MCF 10A (cell line): Measurements from ENCODE around the gene LNX1. TPM values are rescaled to one million over a fixed set of nuclear protein-coding genes. Genes with fewer than 3 reads are reported as not detected.

Experiments used
- BruUV-seq: library from RNA; stranded (reverse); fragments of 400-500 nt; replicated peaks from 2 replicates; lab custom pipeline; 2021; lab: Mats Ljungman, UMichigan
- CTCF ChIA-PET: fragments of 300-600 bp; sonication (Branson Sonifier 250); formaldehyde crosslinking; extraction: SDS; loops from one replicate; lab custom pipeline; 2021; ENCODE audit warnings: antibody characterized with exemption, inconsistent platforms; lab: Yijun Ruan, JAX
- POLR2A ChIA-PET: fragments of 300-600, 350-650 bp; sonication (Branson Sonifier 250); formaldehyde crosslinking; extraction: SDS; loops from one replicate; lab custom pipeline; 2020; ENCODE audit warnings: antibody characterized with exemption, inconsistent platforms; lab: Yijun Ruan, JAX
- DNase-seq: peaks from one replicate; pipeline ENCODE4 v3.0.0-alpha.2; 2018; ENCODE audit not compliant: unreplicated experiment
- H3K27ac Mint-ChIP-seq: one replicate; pipeline ENCODE4 v1.8.0; 2022; ENCODE audit warnings: mild to moderate bottlenecking, low read depth, mixed read lengths; ENCODE audit not compliant: unreplicated experiment
- H3K27me3 Mint-ChIP-seq: one replicate; pipeline ENCODE4 v1.8.0; 2022; ENCODE audit warnings: mixed read lengths; ENCODE audit not compliant: insufficient read depth, unreplicated experiment
- H3K36me3 Mint-ChIP-seq: one replicate; pipeline ENCODE4 v1.8.0; 2022; ENCODE audit warnings: mild to moderate bottlenecking, moderate library complexity, mixed read lengths; ENCODE audit not compliant: insufficient read depth, unreplicated experiment
- H3K4me1 Mint-ChIP-seq: one replicate; pipeline ENCODE4 v1.8.0; 2022; ENCODE audit warnings: mixed read lengths; ENCODE audit not compliant: insufficient read depth, unreplicated experiment
- H3K4me3 Mint-ChIP-seq: one replicate; pipeline ENCODE4 v1.8.0; 2022; ENCODE audit warnings: mild to moderate bottlenecking, moderate library complexity, mixed read lengths; ENCODE audit not compliant: unreplicated experiment
- H3K9me3 Mint-ChIP-seq: one replicate; pipeline ENCODE4 v1.8.0; 2022; ENCODE audit warnings: mixed read lengths; ENCODE audit not compliant: unreplicated experiment
- intact Hi-C: fragments of 100-400 bp; cut with micrococcal nuclease; formaldehyde crosslinking; loops from 2 replicates; pipeline ENCODE4 v1.14.1; 2022
- total RNA-seq: library from RNA; stranded (reverse); gene quantifications from 2 replicates; pipeline ENCODE4 v1.2.3, GENCODE V29; 2022
- TF ChIP-seq, protein P1 (sequence below): fragments of 200-600 bp; IDR thresholded peaks from one replicate; pipeline ENCODE4 v1.8.0; 2022; ENCODE audit warnings: antibody characterized with exemption, mild to moderate bottlenecking; ENCODE audit not compliant: unreplicated experiment

The LNX1 gene
- total RNA-seq, 1 experiment from 2014 or later = not detected

DNA sequence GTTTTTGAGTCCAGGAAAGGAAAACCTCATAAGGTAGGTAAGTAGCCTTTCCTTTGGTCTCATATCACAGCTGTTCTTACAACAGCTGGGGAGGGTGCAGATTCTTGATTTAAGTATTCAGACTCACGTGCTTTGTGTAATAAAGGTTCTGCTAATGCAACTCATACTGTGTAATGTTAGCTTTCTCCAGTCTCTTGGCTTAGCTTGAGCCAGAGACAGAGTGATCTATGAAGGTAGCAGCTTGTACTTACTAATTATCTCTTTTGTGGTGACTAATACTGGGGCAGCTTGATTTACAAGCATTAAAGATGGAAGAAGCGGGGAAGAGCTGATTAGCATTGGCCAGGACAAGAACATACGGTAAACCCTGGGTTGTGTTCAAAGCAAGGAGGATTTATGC lies 80.3 kb downstream of the LNX1 start:
- TF ChIP-seq, protein P1, sequence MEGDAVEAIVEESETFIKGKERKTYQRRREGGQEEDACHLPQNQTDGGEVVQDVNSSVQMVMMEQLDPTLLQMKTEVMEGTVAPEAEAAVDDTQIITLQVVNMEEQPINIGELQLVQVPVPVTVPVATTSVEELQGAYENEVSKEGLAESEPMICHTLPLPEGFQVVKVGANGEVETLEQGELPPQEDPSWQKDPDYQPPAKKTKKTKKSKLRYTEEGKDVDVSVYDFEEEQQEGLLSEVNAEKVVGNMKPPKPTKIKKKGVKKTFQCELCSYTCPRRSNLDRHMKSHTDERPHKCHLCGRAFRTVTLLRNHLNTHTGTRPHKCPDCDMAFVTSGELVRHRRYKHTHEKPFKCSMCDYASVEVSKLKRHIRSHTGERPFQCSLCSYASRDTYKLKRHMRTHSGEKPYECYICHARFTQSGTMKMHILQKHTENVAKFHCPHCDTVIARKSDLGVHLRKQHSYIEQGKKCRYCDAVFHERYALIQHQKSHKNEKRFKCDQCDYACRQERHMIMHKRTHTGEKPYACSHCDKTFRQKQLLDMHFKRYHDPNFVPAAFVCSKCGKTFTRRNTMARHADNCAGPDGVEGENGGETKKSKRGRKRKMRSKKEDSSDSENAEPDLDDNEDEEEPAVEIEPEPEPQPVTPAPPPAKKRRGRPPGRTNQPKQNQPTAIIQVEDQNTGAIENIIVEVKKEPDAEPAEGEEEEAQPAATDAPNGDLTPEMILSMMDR = no peak
- no peaks in the 10 kb centered on the region for H3K27me3 Mint-ChIP-seq
- intact Hi-C loops = no loop called here

DNA sequence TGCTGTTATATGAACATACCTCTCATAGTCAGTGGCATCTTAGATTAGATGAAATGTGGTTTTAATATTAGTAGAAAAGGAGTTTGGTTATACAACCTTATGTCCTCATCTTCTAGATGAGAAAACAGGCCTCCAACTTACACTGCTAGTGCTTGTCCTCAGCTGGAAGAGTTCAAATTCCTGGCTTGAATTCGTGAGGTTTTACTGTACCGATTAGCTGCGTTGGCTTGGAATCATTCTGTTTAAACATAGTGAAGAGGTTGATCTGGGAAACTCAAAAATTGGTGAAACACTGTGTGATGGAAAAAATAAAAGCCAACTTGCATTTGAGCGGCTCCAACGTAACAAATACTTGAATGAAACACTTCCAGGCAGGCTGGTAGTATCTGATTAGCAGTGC lies 81.0 kb downstream of the LNX1 start:
- BruUV-seq = no TSS peak
- intact Hi-C loops = no loop called here
- Mint-ChIP-seq H3K4me3 (no peak overlapping the region), H3K9me3 (no peaks in the 10 kb centered on the region), H3K27ac (no peak overlapping the region), H3K4me1 (peaks cover 10% of the 10 kb centered on the region), H3K36me3 (no peaks in the 10 kb centered on the region), H3K27me3 (no peaks in the 10 kb centered on the region)
- ChIA-PET POLR2A (interaction anchor here (1.4 kb wide), 1 partner anchor 30 kb away, joined by 3 read pairs; no protein-coding TSS in a partner anchor), CTCF (interaction anchor here (1.5 kb wide), 1 partner anchor 36 kb away, joined by 3 read pairs; no protein-coding TSS in a partner anchor)
- DNase-seq = no peak
- TF ChIP-seq, protein P1 = no peak

More for the DNA sequence above, 80.3 kb downstream of the LNX1 start:
- no TSS peak for BruUV-seq
- ChIA-PET CTCF (interaction anchor here (0.7 to 1.5 kb wide), 6 partner anchors 8 to 293 kb away, joined by 3 to 5 read pairs (median 3); no protein-coding TSS in a partner anchor), POLR2A (interaction anchor here (0.7 to 1.4 kb wide), 2 partner anchors 30 to 46 kb away, joined by 3 read pairs; no protein-coding TSS in a partner anchor)
- H3K4me1 Mint-ChIP-seq = peaks cover 10% of the 10 kb centered on the region
- no peaks in the 10 kb centered on the region for H3K36me3 Mint-ChIP-seq
- H3K27ac Mint-ChIP-seq = no peak overlapping the region
- H3K4me3 Mint-ChIP-seq = no peak overlapping the region
- H3K9me3 Mint-ChIP-seq = no peaks in the 10 kb centered on the region
- DNase-seq = no peak

DNA sequence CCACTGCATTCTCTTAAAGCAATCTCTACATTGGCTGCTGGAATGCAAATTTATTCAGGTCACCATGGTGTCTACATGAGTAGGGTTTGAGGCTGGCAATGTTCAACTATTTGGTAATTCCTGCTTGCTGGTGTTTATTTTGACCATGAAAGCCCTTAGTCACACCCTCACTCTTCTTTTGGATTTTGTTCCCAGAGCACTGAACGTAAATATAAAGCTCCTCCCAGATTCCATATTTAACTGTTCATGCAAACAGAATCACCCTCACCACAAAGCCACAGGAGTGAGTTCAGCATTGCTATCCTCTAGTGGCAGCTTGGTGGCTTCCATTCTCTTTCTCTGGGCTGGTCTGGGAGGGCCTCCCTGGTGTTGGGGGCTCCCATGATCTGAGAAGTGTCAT lies 82.8 kb downstream of the LNX1 start:
- TF ChIP-seq, protein P1 = no peak
- Mint-ChIP-seq H3K27me3 (no peaks in the 10 kb centered on the region), H3K9me3 (no peaks in the 10 kb centered on the region), H3K27ac (no peak overlapping the region), H3K36me3 (no peaks in the 10 kb centered on the region), H3K4me1 (peaks cover 10% of the 10 kb centered on the region), H3K4me3 (no peak overlapping the region)
- no TSS peak for BruUV-seq
- POLR2A ChIA-PET = interaction anchor here (0.8 kb wide), 1 partner anchor 32 kb away, joined by 3 read pairs; no protein-coding TSS in a partner anchor
- intact Hi-C loops = loop anchor here (5.0 kb wide), 2 partner anchors 399 to 719 kb away; partner anchors contain the start of gene PDGFRA
- DNase-seq = peak; percentile 68
- CTCF ChIA-PET = interaction anchor here (0.7 to 1.1 kb wide), 3 partner anchors 131 to 717 kb away, joined by 3 to 4 read pairs (median 3); partner anchors contain the start of gene FIP1L1

DNA sequence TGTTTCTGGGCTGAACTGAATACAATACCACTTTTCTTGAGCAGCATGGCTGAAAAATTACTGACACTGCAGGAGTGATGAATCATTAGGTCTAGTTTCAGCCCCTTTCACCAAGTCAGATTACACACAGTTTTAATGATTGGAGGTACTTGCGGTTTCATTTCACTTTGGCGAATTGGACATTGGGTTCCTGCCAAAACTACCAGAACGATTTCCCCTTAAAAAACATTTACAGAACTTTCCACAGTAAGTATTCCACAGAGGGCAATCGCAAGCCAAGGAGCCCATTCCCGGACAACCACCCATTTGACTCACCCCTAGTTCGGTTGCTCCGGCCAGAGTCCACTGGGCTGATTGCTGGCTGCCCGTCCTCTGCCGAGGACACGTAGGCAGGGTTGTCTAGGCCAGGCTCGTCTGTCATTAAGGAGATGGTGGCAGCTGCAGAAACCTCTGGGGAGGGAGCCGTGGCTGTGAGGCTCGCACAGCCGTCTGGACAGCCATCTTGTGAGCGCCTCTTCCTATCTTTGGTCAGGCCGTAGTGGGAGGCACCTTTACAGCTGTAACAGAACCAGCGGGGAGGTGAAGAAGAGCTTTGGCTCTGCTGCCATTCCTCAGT lies 83.5 kb downstream of the LNX1 start:
- TF ChIP-seq, protein P1 = no peak
- CTCF ChIA-PET = interaction anchor here (0.6 to 1.2 kb wide), 4 partner anchors 19 to 721 kb away, joined by 3 read pairs; no protein-coding TSS in a partner anchor
- H3K27me3 Mint-ChIP-seq = no peaks in the 10 kb centered on the region
- H3K27ac Mint-ChIP-seq = no peak overlapping the region
- H3K4me3 Mint-ChIP-seq = no peak overlapping the region
- BruUV-seq = no TSS peak
- peak; percentile 24 for DNase-seq
- POLR2A ChIA-PET = no interaction called here
- H3K4me1 Mint-ChIP-seq = peaks cover 10% of the 10 kb centered on the region
- H3K9me3 Mint-ChIP-seq = no peaks in the 10 kb centered on the region
- no peaks in the 10 kb centered on the region for H3K36me3 Mint-ChIP-seq
- intact Hi-C loops = loop anchor here (2.0 to 5.0 kb wide), 3 partner anchors 297 to 720 kb away; partner anchors contain the start of gene PDGFRA
